Lower leg skin (tissue), 4 donors: ENCODE measurements around the gene PGM5. TPM values are rescaled to one million over a fixed set of nuclear protein-coding genes. Genes with fewer than 3 reads are reported as not detected.

Experiments used
- DNase-seq, 2 donors: peaks; one replicate each; pipeline ENCODE4 v3.0.0-alpha.2; 2019; ENCODE audit warnings: low spot score in 2 of 2
- H3K4me3 ChIP-seq: fragments of 200-600 bp; sonication (generic); 2 replicates; pipeline ENCODE4 v1.5.1; 2017; ENCODE audit warnings: mild to moderate bottlenecking, low read depth; ENCODE audit not compliant: poor library complexity, severe bottlenecking
- POLR2A ChIP-seq, 2 donors: fragments of 450-650 bp; IDR thresholded peaks; one replicate each; pipeline ENCODE4 v1.6.1; 2016 to 2017; ENCODE audit warnings: antibody characterized with exemption in 2 of 2, mild to moderate bottlenecking in 1 of 2, moderate library complexity in 1 of 2
- WGBS, 2 donors: methylation state at CpG; one replicate each; pipeline ENCODE4 v1.1.5; 2018; 5-methylcytosine and 5-hydroxymethylcytosine counted together
- intact Hi-C: fragments of 100-400 bp; cut with DNase I; formaldehyde crosslinking; loops from one replicate; pipeline ENCODE4 v1.15.0; 2023; ENCODE audit warnings: low total_unique reads
- total RNA-seq, 4 donors: library from RNA; depleted of rRNA; stranded (reverse); fragments of >200 nt; gene quantifications; one replicate each; pipeline ENCODE4 v1.1.0, GENCODE V29; 2016
- TF ChIP-seq, protein P1 (sequence below), 3 donors: fragments of 450-650 bp; IDR thresholded peaks; one replicate each; pipeline ENCODE4 v1.5.1; 2016; ENCODE audit warnings: antibody characterized with exemption in 3 of 3, mild to moderate bottlenecking in 3 of 3, moderate library complexity in 2 of 3

Gene PGM5
- total RNA-seq, 4 donors from 2014 or later, result 7.3 to 16.8 (median 8.7) TPM

DNA sequence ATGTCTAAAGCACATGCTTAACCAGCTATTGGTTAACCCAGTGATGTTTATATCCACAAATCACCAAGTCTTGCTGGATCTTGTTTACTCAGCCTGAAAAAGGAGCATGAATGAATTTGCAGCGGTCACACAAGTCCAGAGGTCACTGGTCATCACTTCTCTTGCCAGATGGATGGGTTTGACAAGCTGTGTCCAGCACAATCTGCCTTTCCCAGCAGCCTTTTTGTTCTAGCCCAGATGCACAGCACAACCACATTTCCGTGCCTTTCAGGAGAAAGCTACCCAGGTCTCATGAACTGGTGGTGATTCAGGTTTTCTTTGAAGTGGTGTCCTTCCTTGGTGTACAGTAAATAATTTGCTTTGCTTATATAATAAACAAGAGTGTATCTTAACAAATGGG is 152.1 kb downstream of the PGM5 start:
- TF ChIP-seq POLR2A (IDR thresholded peaks at IDR 0.05), result no peak
- TF ChIP-seq, protein P1, sequence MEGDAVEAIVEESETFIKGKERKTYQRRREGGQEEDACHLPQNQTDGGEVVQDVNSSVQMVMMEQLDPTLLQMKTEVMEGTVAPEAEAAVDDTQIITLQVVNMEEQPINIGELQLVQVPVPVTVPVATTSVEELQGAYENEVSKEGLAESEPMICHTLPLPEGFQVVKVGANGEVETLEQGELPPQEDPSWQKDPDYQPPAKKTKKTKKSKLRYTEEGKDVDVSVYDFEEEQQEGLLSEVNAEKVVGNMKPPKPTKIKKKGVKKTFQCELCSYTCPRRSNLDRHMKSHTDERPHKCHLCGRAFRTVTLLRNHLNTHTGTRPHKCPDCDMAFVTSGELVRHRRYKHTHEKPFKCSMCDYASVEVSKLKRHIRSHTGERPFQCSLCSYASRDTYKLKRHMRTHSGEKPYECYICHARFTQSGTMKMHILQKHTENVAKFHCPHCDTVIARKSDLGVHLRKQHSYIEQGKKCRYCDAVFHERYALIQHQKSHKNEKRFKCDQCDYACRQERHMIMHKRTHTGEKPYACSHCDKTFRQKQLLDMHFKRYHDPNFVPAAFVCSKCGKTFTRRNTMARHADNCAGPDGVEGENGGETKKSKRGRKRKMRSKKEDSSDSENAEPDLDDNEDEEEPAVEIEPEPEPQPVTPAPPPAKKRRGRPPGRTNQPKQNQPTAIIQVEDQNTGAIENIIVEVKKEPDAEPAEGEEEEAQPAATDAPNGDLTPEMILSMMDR (IDR thresholded peaks at IDR 0.05), result no peak
- no peak for DNase-seq
- H3K4me3 ChIP-seq, result no peak overlapping the region
- intact Hi-C loops, result no loop called here
- 81 to 85% methylated on average over 2 of the region's 2 CpGs for WGBS, 2 donors

DNA sequence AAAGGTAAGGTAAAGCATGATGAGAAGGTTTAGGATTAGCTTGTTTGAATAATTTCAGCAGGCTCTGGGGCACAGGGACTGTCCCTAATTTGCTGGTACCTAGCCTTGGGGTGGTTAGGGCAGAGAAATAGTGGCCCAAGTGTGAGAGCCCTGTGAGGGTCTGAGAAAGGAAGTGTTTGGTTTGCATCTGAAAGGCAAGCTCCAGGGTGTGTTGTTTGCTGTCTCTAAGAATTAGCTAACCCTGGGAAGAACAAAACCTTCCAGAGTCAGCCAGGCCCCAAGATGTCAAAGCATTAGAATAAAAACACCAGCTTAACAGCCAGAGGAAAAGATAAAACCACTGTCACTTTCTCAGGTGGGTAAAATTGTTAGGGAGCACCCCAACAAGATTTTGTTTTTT is 153.3 kb downstream of the PGM5 start:
- TF ChIP-seq, protein P1 (IDR thresholded peaks at IDR 0.05), result no peak
- TF ChIP-seq POLR2A (IDR thresholded peaks at IDR 0.05), result no peak
- intact Hi-C loops, result no loop called here
- DNase-seq, result no peak
- H3K4me3 ChIP-seq, result no peak overlapping the region

DNA sequence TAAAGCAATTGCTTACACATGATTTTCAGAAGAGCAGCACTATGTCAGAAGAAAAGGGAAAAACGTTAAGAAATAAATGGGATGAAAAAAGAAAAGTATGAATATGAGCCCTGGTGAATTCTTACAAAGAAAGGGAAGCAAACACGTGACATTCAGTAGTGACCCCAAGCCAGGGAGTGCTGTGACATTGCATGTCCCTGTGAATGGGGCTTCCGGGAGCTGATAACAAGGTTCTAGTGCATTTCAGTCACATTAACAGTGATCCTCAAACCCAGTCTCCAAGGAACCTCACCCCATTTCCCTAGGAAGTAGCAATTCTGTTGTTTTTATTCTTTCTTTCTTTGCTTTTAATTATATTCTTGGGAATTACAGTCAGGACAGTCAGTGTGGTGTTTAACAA is 157.0 kb downstream of the PGM5 start:
- 70% methylated on average over 3 of the region's 3 CpGs for WGBS, 2 donors

DNA sequence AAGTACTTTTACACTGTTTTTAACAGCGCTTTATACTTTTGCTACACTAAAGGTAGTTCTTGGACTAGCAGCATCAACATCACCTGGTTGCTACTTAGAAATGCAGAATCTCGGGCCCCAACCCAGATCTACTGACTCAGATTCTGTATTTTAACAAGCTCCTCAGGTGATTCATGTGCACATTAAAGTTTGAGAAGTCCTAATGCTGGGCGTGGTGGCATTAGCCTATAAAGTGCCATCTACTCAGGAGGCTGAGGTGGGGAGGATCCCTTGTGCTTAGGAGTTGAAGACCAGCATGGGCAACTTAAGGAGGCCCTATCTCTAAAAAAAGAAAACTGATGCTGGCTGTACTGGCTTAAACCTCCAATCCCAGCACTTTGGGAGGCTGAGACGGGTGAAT is 157.6 kb downstream of the PGM5 start:
- intact Hi-C loops, result no loop called here
- no peak overlapping the region for H3K4me3 ChIP-seq
- TF ChIP-seq, protein P1 (IDR thresholded peaks at IDR 0.05), result no peak
- no peak for TF ChIP-seq POLR2A (IDR thresholded peaks at IDR 0.05)
- 89 to 94% methylated on average over 4 of the region's 4 CpGs for WGBS, 2 donors
- DNase-seq, result no peak

More for the DNA sequence above, 157.0 kb downstream of the PGM5 start:
- intact Hi-C loops, result no loop called here
- TF ChIP-seq, protein P1 (IDR thresholded peaks at IDR 0.05), result no peak
- no peak for TF ChIP-seq POLR2A (IDR thresholded peaks at IDR 0.05)
- no peak overlapping the region for H3K4me3 ChIP-seq
- no peak for DNase-seq

DNA sequence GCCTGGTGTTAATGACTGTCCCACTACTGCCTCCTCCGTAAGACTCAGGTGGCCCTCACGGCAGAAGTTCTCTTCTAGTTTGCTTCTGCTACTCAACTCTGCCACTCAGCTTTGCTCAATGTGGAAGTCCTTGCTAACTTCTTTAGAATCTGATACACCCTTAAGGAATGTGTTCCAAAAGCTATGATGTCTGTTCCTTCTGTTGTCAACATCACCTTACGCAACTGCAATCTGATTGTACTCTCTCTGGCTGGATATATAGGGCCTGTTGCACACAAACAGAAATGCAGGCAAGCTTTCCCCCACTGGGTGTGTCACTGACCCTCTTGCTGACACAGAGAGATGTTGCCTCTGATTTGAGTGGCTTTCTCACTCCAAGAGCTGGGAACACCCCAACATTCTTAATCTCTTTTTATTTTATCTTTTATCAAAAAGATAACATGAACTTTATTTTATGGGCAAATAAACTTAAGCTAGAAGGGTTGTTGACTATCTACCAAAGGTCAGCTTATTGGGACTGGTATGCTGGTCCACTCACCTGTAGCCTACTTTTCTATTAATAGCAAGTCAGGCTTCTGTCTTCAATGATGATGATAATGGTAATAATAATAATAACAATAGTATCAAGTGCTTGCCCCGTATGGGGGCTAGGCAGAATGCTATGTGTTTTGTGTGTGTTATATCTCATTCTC is 159.1 kb downstream of the PGM5 start:
- no peak overlapping the region for H3K4me3 ChIP-seq
- TF ChIP-seq, protein P1 (IDR thresholded peaks at IDR 0.05), result no peak
- no peak for TF ChIP-seq POLR2A (IDR thresholded peaks at IDR 0.05)
- intact Hi-C loops, result no loop called here
- WGBS, 2 donors, result 79 to 84% methylated on average over 4 of the region's 4 CpGs
- no peak for DNase-seq

DNA sequence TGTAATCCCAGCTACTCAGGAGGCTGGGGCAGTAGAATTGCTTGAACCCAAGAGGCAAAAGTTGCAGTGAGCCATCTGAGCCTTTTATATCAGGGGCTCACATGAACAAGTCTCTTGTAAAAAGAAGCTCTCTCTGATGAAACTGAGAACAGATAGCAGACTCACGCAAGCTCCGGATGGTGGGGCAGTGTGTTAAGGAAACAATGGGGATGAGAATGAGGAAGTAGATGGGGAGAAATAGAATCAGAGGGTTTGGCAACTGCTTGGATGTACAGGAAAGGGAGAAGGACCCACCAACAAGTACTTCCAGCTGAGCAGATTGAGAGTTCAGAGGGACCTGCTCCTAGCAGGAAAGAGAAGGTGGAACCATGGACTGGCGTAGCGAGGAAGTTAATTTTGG is 165.7 kb downstream of the PGM5 start:
- DNase-seq, result no peak
- no peak for TF ChIP-seq POLR2A (IDR thresholded peaks at IDR 0.05)
- TF ChIP-seq, protein P1 (IDR thresholded peaks at IDR 0.05), result no peak
- no peak overlapping the region for H3K4me3 ChIP-seq
- intact Hi-C loops, result no loop called here
- WGBS, 2 donors, result 61 to 64% methylated on average over 4 of the region's 4 CpGs
